Stimulated activated CD8-positive, alpha-beta memory T cell treated with anti-CD3 and anti-CD28 coated beads, Interleukin-4, amount 100 ng/mL, for 48 hours (primary cell): ENCODE data around the gene SLMAP.

ENCODE experiments used
- DNase-seq: peaks from one replicate; pipeline ENCODE4 v3.0.0-alpha.2; 2020

The SLMAP gene

GRCh38 chr3:57752307-57752706, 3.8 kb upstream of the SLMAP start:
- DNase-seq, result no peak

GRCh38 chr3:57753016-57753415, 3.1 kb upstream of the SLMAP start:
- no peak for DNase-seq

GRCh38 chr3:57755368-57755675, 787 bp upstream of the SLMAP start:
- DNase-seq, result no peak

DNA sequence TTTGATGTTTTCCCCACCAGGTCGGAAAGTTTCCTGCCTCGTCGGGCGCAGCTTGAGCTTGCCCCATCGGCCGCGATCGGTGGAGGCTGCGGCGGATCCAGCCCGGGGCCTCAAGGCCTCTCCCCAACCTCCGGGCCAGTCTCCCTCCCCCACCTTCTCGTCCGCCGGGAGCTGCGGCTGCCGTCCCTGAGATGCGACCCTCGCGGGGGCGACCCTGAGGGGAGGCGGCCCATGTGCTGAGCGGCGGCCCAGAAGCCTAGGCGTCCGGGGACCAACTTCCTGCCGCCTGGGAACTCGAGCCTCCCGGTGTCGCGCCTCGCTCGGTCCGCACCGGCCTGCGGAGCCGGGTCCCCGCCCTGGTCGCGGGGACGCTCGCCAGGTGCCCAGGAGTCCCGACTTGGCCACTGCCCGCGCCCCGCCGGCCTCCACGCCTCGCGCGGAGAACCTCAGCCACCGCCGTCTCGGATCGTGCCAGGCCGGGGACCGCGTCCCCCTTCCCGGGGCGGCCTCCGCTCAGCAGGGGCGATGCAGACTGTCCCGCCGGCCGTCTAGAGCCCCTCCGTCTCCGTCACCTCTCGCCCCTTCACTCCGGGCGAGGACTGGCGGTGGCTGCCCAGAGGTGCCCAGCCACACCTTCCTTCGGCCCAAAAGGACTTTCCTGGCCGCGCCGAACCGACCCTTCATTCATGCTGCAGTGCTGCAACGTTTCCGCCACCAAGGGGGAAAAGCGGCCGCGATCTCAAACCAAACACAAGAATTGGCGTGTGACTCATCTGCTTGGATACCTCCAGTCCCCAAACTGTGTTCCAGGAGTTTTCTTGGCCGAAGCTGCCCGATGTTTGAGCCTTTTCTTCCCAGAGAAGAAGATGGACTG, 656 bp downstream of the SLMAP start:
- DNase-seq, result peak; percentile 60

- DNase-seq, result no peak
Measured at GRCh38 chr3:57757642-57758297, 1.7 kb downstream of the SLMAP start.

DNA sequence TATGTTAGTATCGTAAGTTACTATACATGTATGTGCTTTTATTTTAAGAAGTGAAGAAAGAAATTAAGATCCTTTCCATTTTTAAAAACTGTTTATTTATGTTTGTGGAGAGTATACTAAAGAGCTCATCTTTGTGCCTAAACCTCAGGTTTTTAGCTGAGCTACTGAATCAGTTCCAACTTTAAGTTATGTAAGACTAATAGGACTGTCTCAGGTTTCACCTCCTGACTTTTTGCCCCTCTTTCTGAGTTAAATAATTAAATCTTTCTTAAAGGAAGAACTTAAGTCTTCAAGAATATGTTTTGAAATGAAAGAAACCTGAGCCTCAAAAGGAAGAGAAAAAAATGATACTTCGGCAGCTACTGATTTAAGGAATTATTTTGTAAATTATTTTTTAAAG, 2.6 kb downstream of the SLMAP start:
- no peak for DNase-seq

DNA sequence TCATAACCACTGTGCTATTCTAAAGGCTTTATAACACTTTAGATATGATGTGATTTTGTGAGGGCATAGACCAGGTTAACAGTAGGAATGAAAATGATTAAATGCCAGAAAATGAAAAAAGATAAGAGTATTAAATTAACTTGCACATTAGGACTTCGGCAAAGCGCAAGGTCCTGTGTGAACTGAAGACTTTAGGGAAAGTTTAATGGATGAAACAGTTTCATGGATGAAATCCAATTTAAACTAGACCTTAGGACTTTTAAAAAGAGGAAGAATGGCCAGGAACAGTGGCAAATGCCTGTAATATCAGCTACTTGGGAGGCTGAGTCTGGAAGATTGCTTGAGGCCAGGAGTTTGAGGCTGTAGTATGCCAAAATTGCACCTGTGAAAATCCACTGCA, 8.7 kb downstream of the SLMAP start:
- DNase-seq, result no peak

DNA sequence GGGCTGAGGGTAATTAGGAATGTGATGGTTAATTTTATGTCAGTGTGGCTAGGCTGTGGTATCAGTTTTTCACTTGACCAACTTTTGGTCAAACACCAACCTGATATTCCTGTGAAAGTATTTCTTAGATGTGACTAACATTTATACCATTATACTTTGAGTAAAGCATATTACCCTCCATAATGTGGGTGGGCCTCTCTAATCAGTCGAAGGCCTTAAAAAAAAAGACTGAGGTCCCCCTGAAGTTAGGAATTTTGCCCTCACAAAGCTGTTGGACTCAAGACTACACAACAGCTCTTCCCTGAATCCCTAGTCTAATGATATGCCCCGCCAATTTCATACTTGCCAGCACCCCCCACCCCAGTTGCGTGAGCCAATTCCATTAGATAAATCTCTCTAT, 12.5 kb downstream of the SLMAP start:
- no peak for DNase-seq

DNA sequence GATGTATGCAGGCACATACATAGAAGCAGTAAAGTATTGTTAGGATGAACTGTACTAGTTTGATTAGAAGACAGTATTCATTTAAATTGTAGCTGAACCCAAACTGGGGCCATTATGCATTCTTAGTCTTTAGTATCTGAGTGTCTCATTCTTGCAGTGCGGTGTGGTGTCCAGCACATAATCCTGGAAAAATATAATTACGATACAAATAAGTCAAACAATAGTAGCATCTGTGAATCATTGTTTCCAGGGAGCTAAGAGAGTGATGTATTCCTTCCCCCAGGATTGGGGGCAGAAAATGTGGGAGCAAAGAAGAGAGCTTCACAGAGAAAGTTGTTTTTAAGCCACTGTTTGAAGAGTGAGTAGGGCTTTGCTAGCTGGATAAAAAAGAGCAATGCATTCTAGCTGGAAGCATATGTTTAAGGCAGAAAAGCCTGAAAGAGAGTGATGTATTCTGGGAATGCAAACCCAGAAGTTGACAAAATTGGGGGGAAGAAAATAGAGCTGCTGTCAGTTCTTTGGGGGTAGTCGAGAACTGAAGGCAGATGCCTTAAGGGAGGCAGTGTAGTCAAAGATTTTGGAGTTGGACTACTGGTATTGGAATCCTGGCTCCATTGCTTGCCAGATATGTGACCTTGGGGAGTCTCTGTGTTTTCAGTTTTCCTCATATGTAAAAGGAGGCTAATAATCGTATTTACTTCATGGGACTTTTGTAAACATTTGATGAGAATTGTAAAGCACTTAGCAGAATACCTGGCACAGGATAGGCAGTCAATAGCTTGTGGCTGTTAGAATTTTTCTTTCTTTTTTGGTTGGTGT, 14.1 kb downstream of the SLMAP start:
- no peak for DNase-seq

GRCh38 chr3:57772251-57772650, 16.1 kb downstream of the SLMAP start:
- DNase-seq, result no peak

DNA sequence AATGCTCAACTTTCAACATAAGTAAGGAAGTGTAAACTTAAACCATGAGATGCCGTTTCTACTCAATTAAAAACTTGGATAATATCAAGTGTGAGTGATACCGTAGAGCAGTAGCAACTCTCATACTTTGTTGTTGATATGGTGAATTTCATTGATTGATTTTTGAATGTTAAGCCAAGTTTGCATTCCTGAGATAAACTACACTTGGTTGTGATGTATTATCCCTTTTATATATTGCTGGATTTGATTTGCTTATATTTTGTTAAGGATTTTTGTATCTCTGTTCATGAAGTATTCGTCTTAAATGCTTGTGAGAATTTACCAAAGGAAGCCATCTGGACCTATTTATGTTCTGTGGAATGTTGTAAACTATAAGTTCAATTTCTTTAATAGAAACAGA, 21.7 kb downstream of the SLMAP start:
- DNase-seq, result no peak

GRCh38 chr3:57778494-57778893, 22.4 kb downstream of the SLMAP start:
- DNase-seq, result no peak

- DNase-seq, result no peak
Measured at GRCh38 chr3:57779666-57780065, 23.6 kb downstream of the SLMAP start.

DNA sequence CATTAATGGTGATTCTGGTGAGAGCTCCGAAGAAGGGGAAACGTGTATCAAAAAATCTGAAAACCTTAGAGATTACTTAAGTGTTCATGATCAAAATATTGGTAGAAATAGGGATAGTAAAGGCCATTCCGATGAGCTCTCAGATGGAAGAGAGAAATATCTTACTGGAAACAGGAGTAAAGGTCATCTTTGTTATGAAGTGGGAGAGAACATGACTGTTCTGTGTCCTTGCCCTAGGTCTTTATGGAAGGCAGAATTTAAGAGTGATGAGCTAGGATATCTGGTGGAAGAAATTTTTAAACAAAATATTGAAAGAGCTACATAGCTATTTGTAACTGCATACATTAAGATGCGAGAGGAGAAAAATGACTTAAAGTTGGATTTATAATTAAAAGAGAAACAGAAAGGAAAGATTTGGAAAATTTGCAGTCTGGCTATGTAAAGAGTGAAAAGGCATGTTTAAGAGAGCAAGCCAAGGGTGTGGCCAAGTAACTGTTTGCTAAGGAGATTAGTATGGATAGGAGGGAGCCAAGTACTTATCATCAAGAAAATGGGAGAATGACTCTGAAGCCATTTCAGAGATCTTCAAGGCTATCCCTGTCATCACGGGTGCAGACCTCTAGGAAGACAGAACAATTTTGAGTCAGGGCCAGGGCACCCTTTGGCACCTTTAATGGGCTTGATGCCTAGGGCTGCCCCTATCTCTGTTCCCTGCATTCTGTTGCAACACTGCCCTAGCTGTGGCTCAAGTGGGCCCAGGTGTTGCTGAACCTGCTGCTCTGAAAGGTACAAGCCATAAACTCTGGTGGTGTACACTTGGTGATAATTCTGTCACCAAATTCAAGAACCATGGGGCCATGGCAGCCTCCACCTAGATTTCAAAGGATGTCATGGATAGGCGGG, 27.3 kb downstream of the SLMAP start:
- no peak for DNase-seq

- DNase-seq, result no peak
Measured at GRCh38 chr3:57784089-57784735, 28.1 kb downstream of the SLMAP start.

DNA sequence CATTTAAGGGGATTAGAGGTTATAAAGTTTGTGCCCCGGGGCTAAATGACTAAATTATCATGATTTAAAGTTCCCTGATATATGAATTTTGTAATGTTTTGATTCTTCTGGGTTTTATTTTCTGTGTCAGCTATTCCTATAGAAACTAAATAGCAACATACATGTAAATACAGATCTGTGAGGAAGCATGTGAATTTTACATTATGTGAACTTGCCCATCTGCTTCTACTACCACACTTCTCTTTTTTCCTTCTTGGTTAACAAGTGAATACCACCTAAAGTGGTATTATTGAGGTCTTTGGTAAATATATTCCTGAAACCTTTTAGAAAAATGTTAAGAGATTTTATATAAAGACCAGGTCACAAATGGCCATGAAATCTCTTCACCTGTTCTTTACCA, 29.3 kb downstream of the SLMAP start:
- DNase-seq, result no peak

DNA sequence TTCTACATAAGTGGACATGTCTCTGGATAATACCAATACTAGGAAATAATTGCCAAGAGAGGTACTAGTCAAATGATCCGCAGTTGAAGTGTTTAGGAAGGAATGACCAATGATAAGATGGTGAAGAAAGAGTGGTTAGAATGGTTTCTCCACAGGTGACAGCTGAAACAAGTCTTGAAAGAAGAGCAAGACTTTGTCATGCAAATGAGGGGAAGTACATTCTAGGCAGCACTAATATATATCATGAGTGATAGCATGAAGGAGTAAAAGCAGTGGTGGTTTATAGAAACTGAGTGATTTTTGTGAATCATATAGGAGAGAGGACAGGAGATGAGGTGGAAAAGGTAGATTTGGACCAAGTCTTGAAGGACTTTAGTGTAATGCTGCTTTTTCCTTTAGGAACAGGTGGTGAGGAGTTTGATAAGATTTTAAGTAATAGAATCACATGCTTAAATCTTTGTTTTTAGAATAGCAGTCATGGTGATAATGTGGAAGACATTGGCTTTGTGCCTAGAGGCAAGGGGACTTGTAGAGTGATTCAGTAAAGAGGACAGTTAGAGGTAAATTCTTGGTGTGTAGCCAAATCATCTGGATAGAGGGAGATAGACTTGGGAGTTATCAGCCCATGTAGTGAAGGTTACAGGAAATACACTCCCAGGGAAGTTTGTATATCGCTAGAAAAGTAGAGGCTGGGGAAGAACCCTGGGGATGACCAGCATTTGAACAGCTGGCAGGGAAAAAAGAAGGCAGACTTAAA, 31.9 kb downstream of the SLMAP start:
- DNase-seq, result no peak

DNA sequence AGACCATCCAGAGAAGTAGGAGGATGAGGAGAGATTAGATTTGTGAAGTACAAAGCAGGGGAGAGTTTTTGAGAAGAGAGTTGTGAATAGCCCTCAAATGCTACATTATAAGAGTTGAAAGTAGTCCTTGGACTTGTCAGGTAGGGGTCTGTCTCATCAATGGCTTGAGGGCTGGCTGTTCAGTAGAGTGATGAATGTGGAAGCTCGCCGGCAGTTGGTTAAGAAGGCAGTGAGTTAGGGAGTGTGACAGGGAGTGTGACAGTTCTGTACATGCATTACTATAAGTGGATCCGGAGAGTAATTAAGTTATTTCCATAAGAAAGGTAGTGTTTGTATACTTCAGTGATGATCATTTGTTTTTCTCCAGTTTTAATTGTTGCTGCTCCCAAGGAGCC, 32.5 kb downstream of the SLMAP start:
- DNase-seq, result no peak

DNA sequence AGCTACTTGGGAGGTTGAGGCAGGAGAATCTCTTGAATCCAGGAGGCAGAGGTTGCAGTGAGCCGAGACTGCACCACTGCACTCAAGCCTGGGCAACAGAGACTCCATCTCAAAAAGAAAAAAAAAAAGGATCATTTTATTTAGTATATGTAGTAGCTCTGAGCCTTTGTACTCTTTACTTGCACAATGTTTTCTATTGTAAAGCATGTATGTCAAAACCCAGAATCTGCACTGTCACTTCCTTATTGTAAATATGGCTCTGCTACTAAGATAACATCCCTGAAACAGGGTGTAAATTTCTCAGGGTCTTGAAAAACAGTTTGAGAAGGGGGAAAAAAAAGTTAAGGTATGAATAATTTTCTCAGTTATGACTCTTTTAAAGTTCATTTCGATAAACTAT, 35.1 kb downstream of the SLMAP start:
- DNase-seq, result no peak

- no peak for DNase-seq
Measured at GRCh38 chr3:57792198-57792597, 36.1 kb downstream of the SLMAP start.

- no peak for DNase-seq
Measured at GRCh38 chr3:57793737-57794187, 37.7 kb downstream of the SLMAP start.
